Neural progenitor cell (in vitro differentiated cells): ENCODE data around the gene MAGI1. TPM values are rescaled to one million over a fixed set of nuclear protein-coding genes. Genes with fewer than 3 reads are reported as not detected.
A peak's percentile ranks its signal among the peaks of the same experiment; 100 is the strongest.

ENCODE experiments used
- DNase-seq: peaks from one replicate; pipeline ENCODE4 v3.0.0-alpha.2; 2016; ENCODE audit warnings: low spot score
- H2AFZ ChIP-seq: fragments of 200-600 bp; sonication (generic); replicated peaks from 2 replicates; pipeline ENCODE4 v1.6.1; 2016; ENCODE audit warnings: antibody characterized with exemption
- H3F3A ChIP-seq: fragments of 200-600 bp; sonication (generic); 2 replicates; pipeline ENCODE4 v1.6.1; 2016; ENCODE audit warnings: antibody characterized with exemption, low read depth
- H3K27ac ChIP-seq: fragments of 200-600 bp; sonication (generic); 2 replicates; pipeline ENCODE4 v1.5.1; 2016; ENCODE audit warnings: mild to moderate bottlenecking
- H3K27me3 ChIP-seq: fragments of 200-600 bp; sonication (generic); 2 replicates; pipeline ENCODE4 v1.6.1; 2016; ENCODE audit warnings: mild to moderate bottlenecking, moderate library complexity
- H3K36me3 ChIP-seq: fragments of 200-600 bp; sonication (generic); 2 replicates; pipeline ENCODE4 v1.5.1; 2016
- H3K4me1 ChIP-seq: fragments of 200-600 bp; sonication (generic); 2 replicates; pipeline ENCODE4 v1.6.1; 2016; ENCODE audit warnings: mixed run types
- H3K4me2 ChIP-seq: fragments of 200-600 bp; sonication (generic); 2 replicates; pipeline ENCODE4 v1.6.1; 2016
- H3K4me3 ChIP-seq: fragments of 200-600 bp; sonication (generic); 2 replicates; pipeline ENCODE4 v1.5.1; 2016
- H3K79me2 ChIP-seq: fragments of 200-600 bp; sonication (generic); 2 replicates; pipeline ENCODE4 v1.6.1; 2016; ENCODE audit warnings: low read depth
- H3K9ac ChIP-seq: fragments of 200-600 bp; sonication (generic); 2 replicates; pipeline ENCODE4 v1.6.1; 2016
- H3K9me3 ChIP-seq: fragments of 200-600 bp; sonication (generic); 2 replicates; pipeline ENCODE4 v1.5.1; 2016; ENCODE audit warnings: low read depth
- H4K20me1 ChIP-seq: fragments of 200-600 bp; sonication (generic); 2 replicates; pipeline ENCODE4 v1.6.1; 2016; ENCODE audit warnings: low read depth
- H3K27ac Mint-ChIP-seq: 3 replicates; pipeline ENCODE4 v1.8.0; 2021; ENCODE audit warnings: mixed read lengths
- H3K27me3 Mint-ChIP-seq: 2 replicates; pipeline ENCODE4 v1.8.0; 2022; ENCODE audit warnings: low read depth, mild to moderate bottlenecking, inconsistent platforms, moderate library complexity, mixed read lengths; ENCODE audit not compliant: insufficient read depth
- H3K36me3 Mint-ChIP-seq: 3 replicates; pipeline ENCODE4 v1.8.0; 2021; ENCODE audit warnings: mixed read lengths
- H3K4me1 Mint-ChIP-seq: 3 replicates; pipeline ENCODE4 v1.8.0; 2021; ENCODE audit warnings: mixed read lengths
- H3K4me3 Mint-ChIP-seq: 3 replicates; pipeline ENCODE4 v1.8.0; 2021; ENCODE audit warnings: mild to moderate bottlenecking, moderate library complexity, mixed read lengths
- H3K9me3 Mint-ChIP-seq: 3 replicates; pipeline ENCODE4 v1.8.0; 2020; ENCODE audit warnings: mixed read lengths
- CTCF ChIP-seq: fragments of 200-600 bp; sonication (generic); IDR thresholded peaks from 2 replicates; pipeline ENCODE4 v1.5.1; 2017; ENCODE audit warnings: antibody characterized with exemption, mild to moderate bottlenecking
- EZH2 ChIP-seq: fragments of 200-600 bp; sonication (generic); IDR thresholded peaks from 2 replicates; pipeline ENCODE4 v1.6.1; 2017; ENCODE audit warnings: antibody characterized with exemption, mild to moderate bottlenecking, moderate library complexity
- EZH2phosphoT487 ChIP-seq: fragments of 200-600 bp; sonication (generic); IDR thresholded peaks from 2 replicates; pipeline ENCODE4 v1.6.1; 2017; ENCODE audit warnings: antibody characterized with exemption
- total RNA-seq: library from RNA; depleted of rRNA; stranded (reverse); fragments of >200 nt; gene quantifications from 2 replicates; pipeline ENCODE4 v1.2.3, GENCODE V29; 2015; ENCODE audit warnings: low replicate concordance

The MAGI1 gene
- total RNA-seq, 1 donor from 2014 or later = 40.6 TPM

DNA sequence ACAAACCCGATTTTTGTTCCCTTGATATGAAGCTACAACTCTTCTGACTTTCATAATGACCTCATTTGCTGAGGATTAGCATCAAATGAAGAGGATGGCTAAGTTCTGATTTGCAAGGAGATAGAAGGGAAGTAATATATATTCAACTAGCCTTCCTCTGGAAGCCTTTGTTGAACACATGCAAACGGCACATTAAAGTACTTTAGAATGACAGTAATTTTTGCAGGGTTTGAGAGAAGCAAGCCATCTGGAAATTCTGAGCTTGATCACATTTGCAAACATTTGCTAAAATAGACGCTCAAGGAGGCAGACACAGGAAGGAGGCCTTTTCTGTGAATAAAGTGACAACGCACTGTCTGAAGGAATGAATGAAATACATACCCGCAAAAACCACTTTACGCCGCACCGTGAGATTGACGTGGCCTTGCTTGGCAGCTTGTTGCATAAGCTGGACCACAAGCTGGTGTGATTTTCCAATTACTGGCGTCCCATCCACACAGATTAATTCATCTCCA lies 657.2 kb downstream of the MAGI1 start:
- H3K4me3 Mint-ChIP-seq = no peak overlapping the region
- TF ChIP-seq CTCF (no peak), EZH2phosphoT487 (no peak), EZH2 (no peak)
- no peaks in the 10 kb centered on the region for H4K20me1 ChIP-seq
- H3K27ac Mint-ChIP-seq = no peak overlapping the region
- peaks cover 2% of the 10 kb centered on the region for H3K27me3 Mint-ChIP-seq
- H3K9me3 Mint-ChIP-seq = no peaks in the 10 kb centered on the region
- peaks cover 12% of the 10 kb centered on the region for H3K4me1 ChIP-seq
- H3K36me3 ChIP-seq = no peaks in the 10 kb centered on the region
- H3K4me2 ChIP-seq = no peak overlapping the region
- H3K9me3 ChIP-seq = no peaks in the 10 kb centered on the region
- DNase-seq = no peak
- H3K9ac ChIP-seq = no peak overlapping the region
- no peak overlapping the region for H3K4me3 ChIP-seq
- H3K27me3 ChIP-seq = no peaks in the 10 kb centered on the region
- peaks cover 35% of the 10 kb centered on the region for H3K36me3 Mint-ChIP-seq
- peaks cover 7% of the 10 kb centered on the region for H3F3A ChIP-seq
- H3K27ac ChIP-seq = no peak overlapping the region
- no peaks in the 10 kb centered on the region for H3K4me1 Mint-ChIP-seq
- no peaks in the 10 kb centered on the region for H3K79me2 ChIP-seq
- H2AFZ ChIP-seq = no peak overlapping the region

- Histone ChIP-seq H3K4me2 (no peak overlapping the region), H4K20me1 (no peaks in the 10 kb centered on the region), H3K27ac (peak overlapping the region; percentile 33), H3K27me3 (no peaks in the 10 kb centered on the region), H2AFZ (no peak overlapping the region), H3K36me3 (no peaks in the 10 kb centered on the region), H3K9ac (no peak overlapping the region), H3K4me3 (no peak overlapping the region), H3F3A (peaks cover 7% of the 10 kb centered on the region), H3K9me3 (no peaks in the 10 kb centered on the region), H3K4me1 (peaks cover 12% of the 10 kb centered on the region), H3K79me2 (no peaks in the 10 kb centered on the region)
- H3K27ac Mint-ChIP-seq = no peak overlapping the region
- no peak overlapping the region for H3K4me3 Mint-ChIP-seq
- H3K36me3 Mint-ChIP-seq = peaks cover 47% of the 10 kb centered on the region
- no peak for DNase-seq
- no peaks in the 10 kb centered on the region for H3K9me3 Mint-ChIP-seq
- no peaks in the 10 kb centered on the region for H3K4me1 Mint-ChIP-seq
- no peaks in the 10 kb centered on the region for H3K27me3 Mint-ChIP-seq
- TF ChIP-seq CTCF = no peak
- TF ChIP-seq EZH2phosphoT487 = no peak
- TF ChIP-seq EZH2 = no peak
Measured at GRCh38 chr3:65379223-65379622, 659.5 kb downstream of the MAGI1 start.

DNA sequence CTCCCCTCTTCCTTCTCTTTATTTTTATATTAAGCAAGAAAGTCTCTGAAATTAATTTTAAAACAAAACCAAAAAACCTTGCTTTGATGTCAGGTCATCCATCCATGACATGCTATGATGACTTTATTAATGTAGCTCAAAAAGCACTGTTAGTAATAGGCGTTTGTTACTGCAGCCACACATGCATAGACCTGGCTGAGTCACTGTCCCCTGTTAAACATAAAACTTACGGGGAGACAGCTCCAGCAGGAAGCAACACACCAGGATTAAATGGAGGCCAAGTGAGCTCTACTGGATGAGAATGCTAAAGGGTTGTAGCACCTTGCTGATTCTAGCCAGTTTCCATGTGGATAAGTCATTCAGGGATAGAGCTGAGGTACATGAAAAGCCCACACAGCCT lies 661.1 kb downstream of the MAGI1 start:
- no peak overlapping the region for H3K4me3 ChIP-seq
- TF ChIP-seq EZH2phosphoT487 (no peak), EZH2 (no peak), CTCF (no peak)
- Mint-ChIP-seq H3K4me1 (no peaks in the 10 kb centered on the region), H3K36me3 (peaks cover 57% of the 10 kb centered on the region), H3K9me3 (peaks cover 7% of the 10 kb centered on the region), H3K4me3 (no peak overlapping the region), H3K27me3 (no peaks in the 10 kb centered on the region), H3K27ac (no peak overlapping the region)
- no peak overlapping the region for H3K9ac ChIP-seq
- no peaks in the 10 kb centered on the region for H3K36me3 ChIP-seq
- H3K27me3 ChIP-seq = no peaks in the 10 kb centered on the region
- DNase-seq = no peak
- no peaks in the 10 kb centered on the region for H3K79me2 ChIP-seq
- H3F3A ChIP-seq = peaks cover 7% of the 10 kb centered on the region
- H3K9me3 ChIP-seq = no peaks in the 10 kb centered on the region
- no peak overlapping the region for H3K27ac ChIP-seq
- H3K4me2 ChIP-seq = no peak overlapping the region
- peaks cover 12% of the 10 kb centered on the region for H3K4me1 ChIP-seq
- H4K20me1 ChIP-seq = no peaks in the 10 kb centered on the region
- no peak overlapping the region for H2AFZ ChIP-seq
